GM13977 (cell line): ENCODE results near the gene GNG3.
"Not testable (repeated sequence)": the region's sequence is repeated elsewhere in the genome, so short reads cannot be mapped to it uniquely, and the experiment has no call there.

Experiments
- DNase-seq: peaks from one replicate; pipeline ENCODE4 v3.0.0; 2012; ENCODE audit warnings: low spot score
- in situ Hi-C: fragments of 300-500 bp; cut with MboI; formaldehyde crosslinking; loops from one replicate; pipeline ENCODE4 v1.12.0; 2022; ENCODE audit warnings: low sequenced_read_pairs, low pct_unique_long_range_greater_than_20kb, mixed read lengths, inconsistent platforms; ENCODE audit not compliant: unreplicated experiment
- TF ChIP-seq, protein P1 (sequence below): IDR thresholded peaks from 2 replicates; pipeline ENCODE4 v1.5.1; 2012; ENCODE audit warnings: mild to moderate bottlenecking, control low read depth; ENCODE audit not compliant: insufficient read depth; ENCODE audit errors: extremely low read depth, missing control alignments

GNG3 gene

DNA sequence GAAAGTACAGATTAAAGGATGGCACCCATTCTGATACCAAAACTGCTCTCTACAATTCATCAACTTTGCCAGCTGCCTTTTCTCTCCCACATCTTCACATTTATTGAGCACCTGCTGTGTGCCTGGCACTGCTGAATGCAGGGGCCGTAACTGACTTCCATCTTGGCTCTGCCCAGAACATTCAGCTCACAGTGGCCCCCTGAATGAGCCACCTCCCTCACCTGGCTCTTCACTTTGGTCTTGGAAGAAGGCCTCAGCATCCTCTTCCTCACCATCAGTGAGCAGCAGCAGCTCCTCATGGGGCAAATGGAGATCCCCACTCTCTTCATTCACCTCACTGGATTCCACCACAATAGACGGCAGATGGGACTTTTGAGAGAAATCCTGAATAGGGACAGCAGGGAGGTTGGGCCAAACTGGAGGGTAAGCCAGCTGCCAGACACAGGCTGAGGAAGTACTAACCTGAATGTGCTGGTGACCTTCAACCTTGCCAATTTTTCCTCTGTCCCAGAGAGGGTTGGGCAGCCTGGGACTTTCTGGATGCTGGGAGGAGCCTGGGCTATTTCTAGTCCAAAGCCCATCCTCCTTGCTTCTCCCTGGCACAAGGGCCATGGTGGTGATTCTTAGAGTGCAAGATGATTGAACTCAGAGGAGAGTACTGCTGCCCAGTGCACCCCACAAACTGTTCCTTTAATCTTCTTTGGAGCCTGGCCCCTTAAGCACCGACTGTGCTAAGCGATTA lies 37.9 kb upstream of the GNG3 start:
- no peak for DNase-seq
- in situ Hi-C loops: no loop called here
- TF ChIP-seq, protein P1, sequence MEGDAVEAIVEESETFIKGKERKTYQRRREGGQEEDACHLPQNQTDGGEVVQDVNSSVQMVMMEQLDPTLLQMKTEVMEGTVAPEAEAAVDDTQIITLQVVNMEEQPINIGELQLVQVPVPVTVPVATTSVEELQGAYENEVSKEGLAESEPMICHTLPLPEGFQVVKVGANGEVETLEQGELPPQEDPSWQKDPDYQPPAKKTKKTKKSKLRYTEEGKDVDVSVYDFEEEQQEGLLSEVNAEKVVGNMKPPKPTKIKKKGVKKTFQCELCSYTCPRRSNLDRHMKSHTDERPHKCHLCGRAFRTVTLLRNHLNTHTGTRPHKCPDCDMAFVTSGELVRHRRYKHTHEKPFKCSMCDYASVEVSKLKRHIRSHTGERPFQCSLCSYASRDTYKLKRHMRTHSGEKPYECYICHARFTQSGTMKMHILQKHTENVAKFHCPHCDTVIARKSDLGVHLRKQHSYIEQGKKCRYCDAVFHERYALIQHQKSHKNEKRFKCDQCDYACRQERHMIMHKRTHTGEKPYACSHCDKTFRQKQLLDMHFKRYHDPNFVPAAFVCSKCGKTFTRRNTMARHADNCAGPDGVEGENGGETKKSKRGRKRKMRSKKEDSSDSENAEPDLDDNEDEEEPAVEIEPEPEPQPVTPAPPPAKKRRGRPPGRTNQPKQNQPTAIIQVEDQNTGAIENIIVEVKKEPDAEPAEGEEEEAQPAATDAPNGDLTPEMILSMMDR: no peak

DNA sequence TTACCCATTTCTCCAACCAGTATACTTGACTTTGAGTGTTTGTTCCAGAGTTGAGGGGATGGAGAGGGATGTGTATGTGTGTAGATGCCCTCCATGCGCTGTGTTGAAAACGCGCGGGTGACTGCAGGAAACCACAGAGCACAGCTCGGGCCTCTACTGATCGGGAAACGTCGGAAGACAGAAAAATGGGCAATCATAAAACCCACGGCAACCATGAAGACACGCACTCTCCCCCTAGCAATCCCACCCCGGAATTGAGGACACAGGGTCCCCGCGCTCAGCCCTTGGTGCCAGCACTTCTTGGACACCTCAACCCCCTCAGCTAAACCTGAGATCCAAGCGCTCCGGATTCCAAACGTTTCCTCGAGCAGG lies 36.3 kb upstream of the GNG3 start:
- in situ Hi-C loops: no loop called here
- no peak for DNase-seq
- TF ChIP-seq, protein P1: no peak

DNA sequence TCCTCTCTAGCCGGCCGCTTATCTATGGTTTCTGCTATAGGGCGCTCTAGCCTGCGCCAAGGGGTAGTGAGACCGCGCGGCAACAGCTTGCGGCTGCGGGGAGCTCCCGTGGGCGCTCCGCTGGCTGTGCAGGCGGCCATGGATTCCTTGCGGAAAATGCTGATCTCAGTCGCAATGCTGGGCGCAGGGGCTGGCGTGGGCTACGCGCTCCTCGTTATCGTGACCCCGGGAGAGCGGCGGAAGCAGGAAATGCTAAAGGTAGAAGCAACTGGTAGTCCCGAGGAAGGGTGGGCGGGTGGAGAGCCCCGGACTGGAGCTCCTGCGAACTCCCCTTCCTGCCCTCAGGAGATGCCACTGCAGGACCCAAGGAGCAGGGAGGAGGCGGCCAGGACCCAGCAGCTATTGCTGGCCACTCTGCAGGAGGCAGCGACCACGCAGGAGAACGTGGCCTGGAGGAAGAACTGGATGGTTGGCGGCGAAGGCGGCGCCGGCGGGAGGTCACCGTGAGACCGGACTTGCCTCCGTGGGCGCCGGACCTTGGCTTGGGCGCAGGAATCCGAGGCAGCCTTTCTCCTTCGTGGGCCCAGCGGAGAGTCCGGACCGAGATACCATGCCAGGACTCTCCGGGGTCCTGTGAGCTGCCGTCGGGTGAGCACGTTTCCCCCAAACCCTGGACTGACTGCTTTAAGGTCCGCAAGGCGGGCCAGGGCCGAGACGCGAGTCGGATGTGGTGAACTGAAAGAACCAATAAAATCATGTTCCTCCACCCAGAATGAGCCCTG lies 35.7 kb upstream of the GNG3 start, which contains the start of the genes LBHD1 and UQCC3:
Gene LBHD1 (minus strand): TSS at position 660 of the 782 bp plus-strand sequence. CDS start 2,236 bp downstream, outside the sequence.
Gene UQCC3 (plus strand): TSS at position 66 of the 782 bp plus-strand sequence. CDS start 73 bp downstream, at position 139.
- TF ChIP-seq, protein P1: no peak
- in situ Hi-C loops: no loop called here
- peak; percentile 88 for DNase-seq

DNA sequence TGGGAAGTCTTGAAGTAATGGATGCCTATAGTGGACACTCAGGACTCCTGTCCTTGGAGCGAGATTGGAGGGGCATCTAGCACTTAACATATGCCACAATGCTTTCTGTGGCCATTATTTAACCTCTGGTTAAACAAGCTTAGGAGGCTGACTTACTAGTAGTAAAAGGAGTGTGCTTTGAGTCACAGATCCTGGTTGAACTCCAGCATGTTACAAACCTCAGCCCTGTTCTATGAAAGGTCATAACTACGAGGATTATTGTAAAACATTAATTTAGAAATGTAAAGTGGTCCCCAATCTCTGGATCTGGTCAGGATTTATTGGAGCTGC lies 34.3 kb upstream of the GNG3 start:
- in situ Hi-C loops: no loop called here
- DNase-seq: no peak
- TF ChIP-seq, protein P1: no peak

DNA sequence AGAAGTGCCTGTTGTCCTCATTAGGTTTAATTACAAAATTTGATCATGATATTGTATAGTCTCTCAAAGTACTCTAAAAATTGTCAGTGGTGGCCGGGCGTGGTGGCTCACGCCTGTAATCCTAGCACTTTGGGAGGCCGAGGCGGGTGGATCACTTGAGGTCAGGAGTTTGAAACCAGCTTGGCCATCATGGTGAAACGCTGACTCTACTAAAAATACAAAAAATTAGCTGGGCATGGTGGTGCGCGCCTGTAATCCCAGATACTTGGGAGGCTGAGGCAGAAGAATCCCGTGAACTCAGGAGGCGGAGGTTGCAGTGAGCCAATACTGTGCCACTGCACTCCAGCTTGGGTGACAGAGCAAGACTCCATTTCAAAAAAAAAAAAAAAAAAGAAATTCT lies 32.1 kb upstream of the GNG3 start:
- in situ Hi-C loops: not testable (repeated sequence)

DNA sequence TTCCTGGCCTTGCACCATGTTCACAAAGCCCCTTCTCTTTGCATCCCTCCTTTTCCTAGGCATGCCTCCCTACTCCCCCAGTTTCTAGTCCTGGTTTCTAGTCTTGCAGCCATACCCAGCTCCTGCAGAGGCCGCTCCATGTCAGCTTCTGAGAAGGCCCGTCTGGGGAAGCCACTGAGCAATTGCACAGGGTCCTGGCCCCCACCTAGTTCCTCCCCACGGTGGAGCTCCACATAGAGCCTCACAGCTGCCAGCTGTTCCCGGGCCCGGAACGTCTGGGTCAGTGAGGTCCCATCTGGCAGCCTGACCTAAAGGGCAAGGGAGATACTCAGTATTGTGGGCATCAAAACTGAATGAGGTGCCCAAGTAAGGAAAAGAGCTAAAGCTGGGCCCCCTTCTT lies 30.8 kb upstream of the GNG3 start:
- DNase-seq: no peak
- TF ChIP-seq, protein P1: no peak
- in situ Hi-C loops: no loop called here

More for the DNA sequence above, 32.1 kb upstream of the GNG3 start:
- DNase-seq: not testable (repeated sequence)

DNA sequence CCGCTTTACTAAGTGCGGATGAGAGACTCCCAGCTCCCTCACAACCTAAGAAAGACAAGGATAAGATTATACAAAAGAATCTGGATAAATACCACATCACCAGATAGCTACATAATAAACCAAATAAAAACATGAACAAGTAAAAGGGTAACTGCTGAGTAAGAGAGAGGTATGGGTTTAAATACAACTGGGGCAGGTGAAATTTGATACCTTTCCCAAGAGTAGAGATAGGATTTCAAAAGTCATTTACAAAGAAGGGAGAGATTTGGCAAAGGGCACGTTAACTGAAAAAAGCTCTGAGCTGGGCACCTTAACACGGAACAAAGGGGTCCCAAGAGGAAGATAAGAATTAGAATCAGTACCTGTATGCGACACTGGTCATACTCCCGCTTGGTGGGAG lies 30.3 kb upstream of the GNG3 start:
- no peak for DNase-seq
- TF ChIP-seq, protein P1: no peak
- in situ Hi-C loops: no loop called here
